Measurements from ENCODE around the gene PLXNB3. TPM values are rescaled to one million over a fixed set of nuclear protein-coding genes. Genes with fewer than 3 reads are reported as not detected.
A peak's percentile ranks its signal among the peaks of the same experiment; 100 is the strongest.
"Not testable (repeated sequence)": the region's sequence is repeated elsewhere in the genome, so short reads cannot be mapped to it uniquely, and the experiment has no call there.

PLXNB3 gene
- total RNA-seq, 1 donor from 2014 or later = 99.1 TPM

- Histone ChIP-seq H3K9me3 (no peaks in the 10 kb centered on the region), H3K27ac (no peak overlapping the region), H3K4me3 (no peak overlapping the region), H3K27me3 (no peaks in the 10 kb centered on the region), H3K4me1 (no peaks in the 10 kb centered on the region), H3K36me3 (no peaks in the 10 kb centered on the region)
- no peak for DNase-seq (ENCODE audit: low spot score in 2 of 2)
- no peak for TF ChIP-seq CTCF (IDR thresholded peaks at IDR 0.05)
- intact Hi-C loops (cut with DNase I) = no loop called here
Observed at GRCh38 chrX:153813161-153813560, 49.1 kb downstream of the PLXNB3 start.

- no peaks in the 10 kb centered on the region for H3K4me1 ChIP-seq
- no peak overlapping the region for H3K4me3 ChIP-seq
- TF ChIP-seq CTCF (IDR thresholded peaks at IDR 0.05) = no peak
- no peaks in the 10 kb centered on the region for H3K9me3 ChIP-seq
- H3K27me3 ChIP-seq = no peaks in the 10 kb centered on the region
- no peak overlapping the region for H3K27ac ChIP-seq
- no peak for DNase-seq (ENCODE audit: low spot score in 2 of 2)
- no peaks in the 10 kb centered on the region for H3K36me3 ChIP-seq
- intact Hi-C loops (cut with DNase I) = no loop called here
Observed at GRCh38 chrX:153814591-153815315, 50.7 kb downstream of the PLXNB3 start.

GRCh38 chrX:153816831-153817690 lies 53.0 kb downstream of the PLXNB3 start:
- Histone ChIP-seq H3K4me1 (no peaks in the 10 kb centered on the region), H3K36me3 (no peaks in the 10 kb centered on the region), H3K27ac (no peak overlapping the region), H3K9me3 (no peaks in the 10 kb centered on the region), H3K4me3 (no peak overlapping the region), H3K27me3 (no peaks in the 10 kb centered on the region)
- no peak for TF ChIP-seq CTCF (IDR thresholded peaks at IDR 0.05)
- DNase-seq (ENCODE audit: low spot score in 2 of 2) = no peak
- intact Hi-C loops (cut with DNase I) = no loop called here

- H3K4me3 ChIP-seq; H3K27ac ChIP-seq; intact Hi-C loops (cut with DNase I); H3K4me1 ChIP-seq; DNase-seq (ENCODE audit: low spot score in 2 of 2); H3K27me3 ChIP-seq; H3K36me3 ChIP-seq; H3K9me3 ChIP-seq: not testable (repeated sequence)
Observed at GRCh38 chrX:153818064-153818463, 54.0 kb downstream of the PLXNB3 start.

GRCh38 chrX:153818571-153819383 lies 54.7 kb downstream of the PLXNB3 start:
- no peaks in the 10 kb centered on the region for H3K4me1 ChIP-seq
- peak overlapping the region; percentile 42 to 59 for H3K4me3 ChIP-seq
- no peaks in the 10 kb centered on the region for H3K36me3 ChIP-seq
- H3K27me3 ChIP-seq = no peaks in the 10 kb centered on the region
- H3K27ac ChIP-seq = no peak overlapping the region
- intact Hi-C loops (cut with DNase I) = no loop called here
- H3K9me3 ChIP-seq = no peaks in the 10 kb centered on the region
- TF ChIP-seq CTCF (IDR thresholded peaks at IDR 0.05) = no peak
- no peak for DNase-seq (ENCODE audit: low spot score in 2 of 2)
